ENCODE measurements around the gene POTEF.
"Not testable (repeated sequence)": the region's sequence is repeated elsewhere in the genome, so short reads cannot be mapped to it uniquely, and the experiment has no call there.

GRCh38 chr2:130127726-130128125 lies 1.3 kb downstream of the POTEF start:
- not testable (repeated sequence) for TF ChIP-seq CTCF, EZH2phosphoT487 (IDR thresholded peaks at IDR 0.05; ENCODE audit: low read length)

All from MM.1S (cell line).